Measurements from ENCODE around the gene MTHFD1. TPM values are rescaled to one million over a fixed set of nuclear protein-coding genes. Genes with fewer than 3 reads are reported as not detected.
A peak's percentile ranks its signal among the peaks of the same experiment; 100 is the strongest.

MTHFD1 gene
- total RNA-seq, 1 experiment from 2014 or later = 72.7 TPM

DNA sequence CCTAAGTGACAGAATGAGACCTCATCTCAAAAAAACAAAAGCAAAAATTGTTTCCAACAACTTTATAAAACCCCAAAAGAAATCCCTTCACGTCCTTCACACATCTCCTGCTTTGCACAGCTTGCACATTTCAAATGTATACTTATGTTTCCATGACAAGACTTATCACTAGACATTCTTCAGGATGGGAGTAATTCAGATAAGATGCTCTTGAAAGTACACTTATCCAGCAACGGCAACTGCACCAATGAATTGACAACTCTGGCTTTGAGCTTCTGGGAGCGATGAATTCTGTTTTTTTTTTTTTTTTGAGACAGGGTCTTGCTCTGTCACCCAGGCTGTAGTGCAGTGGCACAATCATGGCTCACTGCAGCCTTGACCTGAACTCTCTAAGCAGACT, 46.4 kb downstream of the MTHFD1 start:
- intact Hi-C loops (cut with micrococcal nuclease) = no loop called here
- DNase-seq (ENCODE audit: unreplicated experiment) = no peak
- no TSS peak for BruUV-seq (replicated peaks)

DNA sequence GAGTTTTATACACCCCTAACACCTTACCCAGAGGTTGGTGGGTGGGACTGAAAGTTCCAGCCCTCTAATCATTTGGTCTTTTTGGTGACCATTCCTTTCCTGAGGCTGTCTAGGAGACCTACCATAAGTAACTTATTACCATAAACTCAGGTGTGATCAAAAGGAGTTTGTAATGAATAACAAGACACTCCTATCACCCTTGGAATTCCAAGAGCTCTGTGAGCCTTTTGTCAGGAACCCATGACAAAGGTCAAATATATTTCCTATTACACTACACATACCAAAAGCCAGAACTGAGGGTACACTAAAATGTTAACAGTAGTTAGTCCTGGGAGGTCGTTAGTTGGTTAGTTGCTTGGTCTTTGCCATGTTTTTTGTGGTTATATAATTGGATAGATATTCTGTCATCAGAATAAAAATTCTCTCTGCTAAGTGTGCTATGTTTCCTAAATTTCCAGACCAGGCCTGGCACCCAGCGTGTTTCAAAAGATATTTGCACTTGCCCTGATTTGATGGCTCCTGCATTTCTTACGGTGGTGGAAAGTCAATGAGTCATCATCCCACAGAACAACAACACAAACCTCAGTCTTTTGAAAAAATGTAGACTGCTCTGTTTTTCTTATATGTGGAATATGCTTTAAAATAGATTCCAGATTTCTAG, 50.2 kb downstream of the MTHFD1 start:
- CTCF ChIA-PET = interaction anchor here (0.6 to 4.5 kb wide), 3 partner anchors 8 to 74 kb away, joined by 3 to 30 read pairs (median 3); no protein-coding TSS in a partner anchor
- Mint-ChIP-seq H3K9me3 (ENCODE audit: unreplicated experiment) (no peaks in the 10 kb centered on the region), H3K27ac (ENCODE audit: low read depth, unreplicated experiment) (peak overlapping the region; percentile 81), H3K4me1 (ENCODE audit: insufficient read depth, unreplicated experiment) (peaks cover 17% of the 10 kb centered on the region), H3K27me3 (ENCODE audit: insufficient read depth, unreplicated experiment) (no peaks in the 10 kb centered on the region), H3K4me3 (ENCODE audit: unreplicated experiment) (no peak overlapping the region), H3K36me3 (ENCODE audit: insufficient read depth, unreplicated experiment) (peaks cover 93% of the 10 kb centered on the region)
- POLR2A ChIA-PET = interaction anchor here (0.6 to 2.4 kb wide), 5 partner anchors 11 to 66 kb away, joined by 3 to 8 read pairs (median 4); partner anchors contain the start of genes MTHFD1 and ZBTB1
- intact Hi-C loops (cut with micrococcal nuclease) = no loop called here
- no TSS peak for BruUV-seq (replicated peaks)
- TF ChIP-seq, protein P1, sequence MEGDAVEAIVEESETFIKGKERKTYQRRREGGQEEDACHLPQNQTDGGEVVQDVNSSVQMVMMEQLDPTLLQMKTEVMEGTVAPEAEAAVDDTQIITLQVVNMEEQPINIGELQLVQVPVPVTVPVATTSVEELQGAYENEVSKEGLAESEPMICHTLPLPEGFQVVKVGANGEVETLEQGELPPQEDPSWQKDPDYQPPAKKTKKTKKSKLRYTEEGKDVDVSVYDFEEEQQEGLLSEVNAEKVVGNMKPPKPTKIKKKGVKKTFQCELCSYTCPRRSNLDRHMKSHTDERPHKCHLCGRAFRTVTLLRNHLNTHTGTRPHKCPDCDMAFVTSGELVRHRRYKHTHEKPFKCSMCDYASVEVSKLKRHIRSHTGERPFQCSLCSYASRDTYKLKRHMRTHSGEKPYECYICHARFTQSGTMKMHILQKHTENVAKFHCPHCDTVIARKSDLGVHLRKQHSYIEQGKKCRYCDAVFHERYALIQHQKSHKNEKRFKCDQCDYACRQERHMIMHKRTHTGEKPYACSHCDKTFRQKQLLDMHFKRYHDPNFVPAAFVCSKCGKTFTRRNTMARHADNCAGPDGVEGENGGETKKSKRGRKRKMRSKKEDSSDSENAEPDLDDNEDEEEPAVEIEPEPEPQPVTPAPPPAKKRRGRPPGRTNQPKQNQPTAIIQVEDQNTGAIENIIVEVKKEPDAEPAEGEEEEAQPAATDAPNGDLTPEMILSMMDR (IDR thresholded peaks at IDR 0.05; ENCODE audit: unreplicated experiment) = no peak
- peak; percentile 63 for DNase-seq (ENCODE audit: unreplicated experiment)

More for the DNA sequence above, 46.4 kb downstream of the MTHFD1 start:
- Mint-ChIP-seq H3K36me3 (ENCODE audit: insufficient read depth, unreplicated experiment) (peaks cover 96% of the 10 kb centered on the region), H3K4me1 (ENCODE audit: insufficient read depth, unreplicated experiment) (peaks cover 17% of the 10 kb centered on the region), H3K9me3 (ENCODE audit: unreplicated experiment) (no peaks in the 10 kb centered on the region), H3K27ac (ENCODE audit: low read depth, unreplicated experiment) (no peak overlapping the region), H3K4me3 (ENCODE audit: unreplicated experiment) (no peak overlapping the region), H3K27me3 (ENCODE audit: insufficient read depth, unreplicated experiment) (no peaks in the 10 kb centered on the region)
- TF ChIP-seq, protein P1 (IDR thresholded peaks at IDR 0.05; ENCODE audit: unreplicated experiment) = no peak
- ChIA-PET POLR2A (no interaction called here), CTCF (interaction anchor here (1.3 to 6.7 kb wide), 3 partner anchors 13 to 457 kb away, joined by 4 to 63 read pairs (median 5); no protein-coding TSS in a partner anchor)

DNA sequence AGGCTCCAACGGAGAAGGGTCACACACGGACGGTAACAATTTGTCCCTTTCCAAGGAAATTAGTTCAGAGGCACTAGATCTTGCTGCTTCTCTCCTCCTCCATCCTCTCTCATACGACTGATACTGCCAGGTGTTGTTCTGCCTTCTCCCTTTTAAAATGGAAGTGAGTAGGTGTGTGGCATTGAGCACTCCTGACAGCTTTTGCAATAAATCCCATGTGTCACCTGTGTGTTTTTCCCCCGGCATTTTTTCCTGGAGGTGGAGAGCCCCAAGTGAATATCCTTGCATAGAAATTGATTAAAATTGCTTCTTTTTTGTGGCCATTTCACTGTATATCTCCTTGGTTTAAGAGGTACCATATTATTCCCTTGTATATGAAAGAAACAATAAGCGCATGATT, 51.0 kb downstream of the MTHFD1 start:
- POLR2A ChIA-PET = interaction anchor here (0.9 to 2.4 kb wide), 4 partner anchors 10 to 66 kb away, joined by 4 to 8 read pairs (median 4); partner anchors contain the start of genes MTHFD1 and ZBTB1

DNA sequence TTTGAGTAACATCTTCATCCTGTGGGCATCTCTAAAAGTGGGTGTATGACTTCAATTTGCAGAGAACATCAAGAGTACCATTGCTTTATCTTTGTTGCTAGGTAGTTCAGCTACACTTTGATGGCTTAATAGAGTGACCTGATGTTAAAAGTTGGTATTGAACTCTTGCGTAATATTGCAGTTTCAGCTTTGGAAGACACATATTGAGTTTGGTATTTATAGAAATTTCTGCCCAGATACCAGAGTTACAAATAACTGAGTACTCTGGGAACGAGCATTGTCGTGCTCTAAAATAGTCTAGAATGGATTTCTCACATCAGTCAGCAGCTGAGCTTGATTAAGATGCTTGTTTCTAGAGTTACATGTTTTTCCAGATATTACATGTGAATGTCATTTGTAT, 52.3 kb downstream of the MTHFD1 start:
- Mint-ChIP-seq H3K4me3 (ENCODE audit: unreplicated experiment) (no peak overlapping the region), H3K27me3 (ENCODE audit: insufficient read depth, unreplicated experiment) (no peaks in the 10 kb centered on the region), H3K27ac (ENCODE audit: low read depth, unreplicated experiment) (no peak overlapping the region), H3K9me3 (ENCODE audit: unreplicated experiment) (no peaks in the 10 kb centered on the region), H3K36me3 (ENCODE audit: insufficient read depth, unreplicated experiment) (peaks cover 89% of the 10 kb centered on the region), H3K4me1 (ENCODE audit: insufficient read depth, unreplicated experiment) (peaks cover 17% of the 10 kb centered on the region)
- intact Hi-C loops (cut with micrococcal nuclease) = no loop called here
- ChIA-PET POLR2A (interaction anchor here (0.6 to 2.4 kb wide), 2 partner anchors 47 to 64 kb away, joined by 3 to 8 read pairs; partner anchors contain the start of gene ZBTB1), CTCF (interaction anchor here (4.5 kb wide), 1 partner anchor 11 kb away, joined by 30 read pairs; no protein-coding TSS in a partner anchor)
- no peak for DNase-seq (ENCODE audit: unreplicated experiment)
- TF ChIP-seq, protein P1 (IDR thresholded peaks at IDR 0.05; ENCODE audit: unreplicated experiment) = no peak
- no TSS peak for BruUV-seq (replicated peaks)

More for the DNA sequence above, 51.0 kb downstream of the MTHFD1 start:
- BruUV-seq (replicated peaks) = no TSS peak
- H3K9me3 Mint-ChIP-seq (ENCODE audit: unreplicated experiment) = no peaks in the 10 kb centered on the region
- H3K4me1 Mint-ChIP-seq (ENCODE audit: insufficient read depth, unreplicated experiment) = peaks cover 17% of the 10 kb centered on the region
- no peak for DNase-seq (ENCODE audit: unreplicated experiment)
- H3K27me3 Mint-ChIP-seq (ENCODE audit: insufficient read depth, unreplicated experiment) = no peaks in the 10 kb centered on the region
- no peak overlapping the region for H3K4me3 Mint-ChIP-seq (ENCODE audit: unreplicated experiment)
- peaks cover 93% of the 10 kb centered on the region for H3K36me3 Mint-ChIP-seq (ENCODE audit: insufficient read depth, unreplicated experiment)
- peak overlapping the region; percentile 81 for H3K27ac Mint-ChIP-seq (ENCODE audit: low read depth, unreplicated experiment)
- TF ChIP-seq, protein P1 (IDR thresholded peaks at IDR 0.05; ENCODE audit: unreplicated experiment) = no peak
- intact Hi-C loops (cut with micrococcal nuclease) = no loop called here
- CTCF ChIA-PET = interaction anchor here (0.7 to 4.5 kb wide), 2 partner anchors 9 to 40 kb away, joined by 3 to 30 read pairs; no protein-coding TSS in a partner anchor

Measured in MCF 10A (cell line).